Activated naive CD4-positive, alpha-beta T cell treated with anti-CD3 and anti-CD28 coated beads, Interleukin-2, amount 10 ng/mL, durations not matched to agents 5 hours and 36 hours (primary cell): ENCODE results near the gene BRI3BP. TPM values are rescaled to one million over a fixed set of nuclear protein-coding genes. Genes with fewer than 3 reads are reported as not detected.

Experiments
- total RNA-seq, 2 experiments: library from RNA; stranded (reverse); gene quantifications; one replicate each; pipeline ENCODE4 v1.2.3, GENCODE V29; 2021

The BRI3BP gene
- 10 to 100 TPM; 21.2 to 22.8 TPM for total RNA-seq

GRCh38 chr12:124993626-124994436, at the start of gene BRI3BP:
TSS of gene BRI3BP (plus strand) at chr12:124993645. CDS start at chr12:124993791, 146 bp downstream.

GRCh38 chr12:125065021-125065918, 71.8 kb downstream of the BRI3BP start, which contains the start of gene AACS:
TSS of gene AACS (plus strand) at chr12:125065435. CDS start at chr12:125065585, 150 bp downstream.

Other genes starting within 250 kb of the BRI3BP start
- 1 to 10 TPM; 5.6 to 7.9 TPM for gene SCARB1, start 129.8 kb upstream of the BRI3BP start, total RNA-seq
- 100 to 1,000 TPM; 878 to 898 TPM for gene UBC, start 79.0 kb upstream of the BRI3BP start, total RNA-seq
- 10 to 100 TPM; 25.0 to 25.7 TPM for gene DHX37, start 4.5 kb upstream of the BRI3BP start, total RNA-seq
- 10 to 100 TPM; 27.8 to 27.9 TPM for gene AACS, start 71.8 kb downstream of the BRI3BP start, total RNA-seq
- not detected for gene TMEM132B, start 192.7 kb downstream of the BRI3BP start, total RNA-seq